Measurements from ENCODE around the gene IFRD2.
A peak's percentile ranks its signal among the peaks of the same experiment; 100 is the strongest.
"Not testable (repeated sequence)": the region's sequence is repeated elsewhere in the genome, so short reads cannot be mapped to it uniquely, and the experiment has no call there.

The IFRD2 gene

DNA sequence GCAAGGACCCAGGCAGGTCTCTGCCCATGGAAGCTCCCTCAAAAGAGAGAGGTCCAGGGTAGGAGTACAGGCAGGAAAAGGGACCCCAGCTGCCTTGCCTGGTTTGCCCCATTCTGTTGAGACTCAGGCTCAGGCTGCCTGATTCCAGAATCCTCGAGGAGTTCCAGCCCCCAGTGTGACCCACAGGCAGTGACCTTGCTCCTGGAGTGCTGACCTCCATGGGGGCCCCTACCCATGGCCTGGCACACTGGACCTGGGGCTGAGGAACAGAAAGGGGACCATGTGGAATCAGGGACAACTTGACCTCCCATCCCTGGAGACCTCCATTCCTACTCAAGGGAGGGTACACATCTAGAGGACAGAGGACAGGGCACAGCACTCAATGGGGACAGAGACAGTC is 26.7 kb downstream of the IFRD2 start:
- DNase-seq = no peak

DNA sequence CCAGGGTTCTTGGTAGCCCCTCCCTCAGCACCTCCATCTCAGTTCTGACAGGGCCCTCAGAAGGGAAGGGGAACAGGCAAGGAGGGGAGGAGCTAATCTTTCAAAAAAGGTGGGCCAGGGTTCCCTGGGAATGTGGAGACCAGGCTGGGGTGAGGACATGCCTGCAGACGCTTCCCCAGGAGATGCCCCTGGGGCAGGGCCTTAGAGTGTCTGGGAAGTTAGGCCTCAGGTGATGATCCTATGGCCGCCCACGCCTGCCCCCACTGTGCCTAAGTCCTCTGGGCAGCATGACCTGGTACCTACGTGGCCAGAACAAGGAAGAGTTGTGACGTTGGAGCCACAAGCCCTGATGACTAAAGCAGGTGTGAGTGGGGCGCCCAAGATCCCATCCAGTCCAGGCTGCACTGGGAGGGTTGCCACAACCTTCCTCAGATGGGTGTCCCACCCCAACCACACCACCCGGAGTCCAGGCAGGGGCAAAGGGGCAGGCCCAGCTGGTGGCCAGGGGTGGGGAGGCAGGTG is 27.2 kb downstream of the IFRD2 start:
- no peak for DNase-seq

DNA sequence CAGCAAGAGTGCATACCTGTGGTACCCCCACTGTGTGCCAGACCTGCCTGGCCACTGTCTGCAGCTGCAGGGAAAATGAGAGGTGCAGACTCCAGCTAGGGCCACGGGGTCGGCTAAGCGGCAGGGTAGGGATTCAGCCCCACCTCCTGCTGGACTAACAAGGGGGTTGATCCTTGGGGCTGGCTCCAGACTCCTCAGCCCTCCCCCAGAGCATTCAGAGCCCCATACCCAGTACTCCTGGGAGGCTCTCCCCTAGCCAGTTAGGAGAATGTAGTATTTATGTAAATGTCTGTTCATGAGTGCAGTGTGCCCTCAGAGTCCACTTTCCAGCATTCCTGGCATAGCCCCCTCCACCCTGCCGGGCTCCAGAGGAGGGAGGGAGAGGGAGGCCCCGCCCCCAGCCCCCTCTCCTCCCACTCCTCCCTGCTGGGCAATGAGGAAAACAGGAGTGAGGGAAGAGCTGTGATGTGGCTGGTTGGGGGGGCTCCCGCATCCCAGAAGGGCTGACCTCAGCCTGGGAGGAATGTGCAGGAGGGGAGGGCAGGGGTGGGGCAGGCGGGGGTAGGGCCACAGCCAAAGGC is 27.8 kb downstream of the IFRD2 start:
- DNase-seq = no peak

DNA sequence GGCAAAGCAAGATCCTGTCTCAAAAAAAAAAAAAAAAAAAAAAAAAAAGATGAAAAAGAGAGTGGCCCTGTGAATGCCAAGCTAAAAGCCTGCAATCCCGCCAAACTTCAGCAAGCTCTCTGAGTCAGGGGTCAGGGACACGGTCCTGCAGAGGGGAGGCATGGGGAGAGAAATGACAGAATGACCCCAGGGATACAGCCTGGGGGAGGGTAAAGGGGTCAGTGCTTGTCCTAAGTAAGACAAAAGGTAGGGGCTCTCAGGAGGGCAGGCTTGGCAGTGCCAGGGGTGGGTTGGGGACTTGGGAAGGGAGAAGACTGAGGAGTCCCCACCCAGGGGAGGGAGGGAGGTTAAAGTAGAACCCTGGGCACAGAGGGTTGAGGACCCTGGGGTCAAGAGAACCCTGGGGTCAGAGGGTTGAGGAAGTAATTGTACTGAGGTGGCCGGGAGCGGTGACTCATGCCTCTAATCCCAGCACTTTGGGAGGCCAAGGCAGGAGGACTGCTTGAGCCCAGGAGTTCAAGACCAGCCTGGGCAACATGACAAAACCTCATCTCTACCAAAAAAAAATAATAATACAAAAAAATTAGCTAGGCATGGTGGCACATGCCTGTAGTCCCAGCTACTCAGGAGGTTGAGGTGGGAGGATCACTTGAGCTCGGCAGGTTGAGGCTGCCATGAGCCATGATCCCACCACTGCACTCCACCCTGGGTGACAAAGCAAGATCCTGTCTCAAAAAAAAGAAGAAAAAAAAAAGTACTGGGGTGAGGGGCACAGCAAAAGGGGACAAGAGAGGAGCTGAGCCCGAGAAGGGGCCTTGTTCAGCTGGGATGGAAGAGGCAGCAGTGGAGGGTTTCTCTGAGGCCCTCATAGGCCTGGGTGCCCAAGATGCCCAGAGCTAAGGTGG is 28.5 kb downstream of the IFRD2 start:
- no peak for DNase-seq

DNA sequence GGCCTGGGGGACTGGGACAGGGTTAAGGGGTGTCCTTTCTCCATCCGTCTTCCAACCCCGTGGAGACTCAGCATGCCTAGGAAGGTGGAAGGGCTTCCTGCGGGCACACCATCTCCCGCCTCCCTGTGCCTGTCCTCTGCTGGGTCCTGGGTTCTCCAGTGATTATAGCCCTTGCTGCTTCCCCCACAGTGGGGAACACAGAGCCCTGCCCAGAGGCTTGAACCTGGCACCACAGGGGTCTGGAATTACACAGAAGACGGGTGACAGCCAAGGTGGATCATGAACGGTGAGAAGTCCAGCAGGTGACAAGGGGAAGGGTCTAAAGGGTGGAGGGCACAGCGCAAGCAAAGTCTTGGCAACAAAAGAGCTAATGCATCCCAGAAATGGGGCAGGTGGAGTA is 29.5 kb downstream of the IFRD2 start:
- no peak for DNase-seq

DNA sequence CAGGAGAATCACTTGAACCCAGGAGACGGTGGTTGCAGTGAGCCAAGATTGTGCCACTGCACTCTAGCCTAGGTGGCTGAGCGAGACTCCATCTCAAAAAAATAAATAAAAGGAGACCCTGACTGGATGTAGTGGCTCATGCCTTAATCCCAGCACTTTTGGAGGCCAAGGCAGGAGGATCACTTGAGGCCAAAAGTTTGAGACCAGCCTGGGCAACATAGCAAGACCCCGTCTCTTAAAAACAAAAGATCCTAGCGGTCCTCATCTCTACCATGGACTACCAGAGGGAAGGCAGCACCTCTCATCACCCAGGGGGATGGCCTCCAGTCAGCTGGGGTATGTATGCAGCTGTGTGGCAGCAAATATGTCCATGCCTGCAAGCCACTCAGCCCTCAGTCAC is 30.0 kb downstream of the IFRD2 start:
- DNase-seq = not testable (repeated sequence)

DNA sequence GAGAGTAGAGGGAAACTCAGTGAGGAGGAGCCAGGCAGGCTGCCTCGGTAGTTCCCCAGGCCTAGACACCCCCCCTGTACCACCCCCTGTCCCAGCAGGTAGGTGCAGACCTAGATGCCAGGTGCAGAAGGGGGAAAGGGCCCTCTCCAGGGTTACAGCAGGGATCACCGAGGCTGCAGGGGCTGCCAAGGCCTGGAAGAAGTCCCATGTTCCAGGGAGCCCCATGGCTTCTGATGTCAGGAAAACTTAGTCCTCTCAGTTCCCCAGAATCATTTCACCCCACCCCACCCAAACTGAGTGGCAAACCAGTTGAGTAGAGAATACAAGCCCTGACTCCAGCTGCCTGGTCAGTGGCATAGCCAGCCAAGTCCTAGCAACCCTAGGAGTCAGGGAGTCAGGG is 30.7 kb downstream of the IFRD2 start:
- no peak for DNase-seq

DNA sequence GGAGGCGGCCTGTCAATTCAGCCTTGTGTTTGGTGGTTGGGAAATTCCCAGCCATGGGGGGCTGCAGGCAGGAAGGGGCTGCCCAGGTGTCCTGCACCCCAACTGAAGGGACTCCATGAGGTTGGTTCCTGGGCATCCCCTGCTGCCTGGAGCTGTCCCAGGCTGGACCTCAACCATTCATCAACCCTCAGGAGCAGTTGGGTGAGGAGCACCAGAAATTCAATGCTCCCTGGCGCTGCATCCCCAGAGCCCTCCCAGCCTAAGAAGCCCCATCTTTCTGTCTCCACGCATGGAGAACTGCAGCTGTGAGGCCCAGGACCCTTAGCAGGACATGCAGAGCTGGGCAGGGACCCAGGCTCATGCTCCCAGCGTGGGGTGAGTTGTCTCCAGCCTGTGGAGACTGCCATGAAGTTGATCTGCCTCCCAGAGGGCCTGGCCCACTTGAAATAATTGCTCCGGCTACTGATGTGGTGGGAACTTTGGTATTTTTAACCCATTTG is 31.2 kb downstream of the IFRD2 start:
- no peak for DNase-seq

DNA sequence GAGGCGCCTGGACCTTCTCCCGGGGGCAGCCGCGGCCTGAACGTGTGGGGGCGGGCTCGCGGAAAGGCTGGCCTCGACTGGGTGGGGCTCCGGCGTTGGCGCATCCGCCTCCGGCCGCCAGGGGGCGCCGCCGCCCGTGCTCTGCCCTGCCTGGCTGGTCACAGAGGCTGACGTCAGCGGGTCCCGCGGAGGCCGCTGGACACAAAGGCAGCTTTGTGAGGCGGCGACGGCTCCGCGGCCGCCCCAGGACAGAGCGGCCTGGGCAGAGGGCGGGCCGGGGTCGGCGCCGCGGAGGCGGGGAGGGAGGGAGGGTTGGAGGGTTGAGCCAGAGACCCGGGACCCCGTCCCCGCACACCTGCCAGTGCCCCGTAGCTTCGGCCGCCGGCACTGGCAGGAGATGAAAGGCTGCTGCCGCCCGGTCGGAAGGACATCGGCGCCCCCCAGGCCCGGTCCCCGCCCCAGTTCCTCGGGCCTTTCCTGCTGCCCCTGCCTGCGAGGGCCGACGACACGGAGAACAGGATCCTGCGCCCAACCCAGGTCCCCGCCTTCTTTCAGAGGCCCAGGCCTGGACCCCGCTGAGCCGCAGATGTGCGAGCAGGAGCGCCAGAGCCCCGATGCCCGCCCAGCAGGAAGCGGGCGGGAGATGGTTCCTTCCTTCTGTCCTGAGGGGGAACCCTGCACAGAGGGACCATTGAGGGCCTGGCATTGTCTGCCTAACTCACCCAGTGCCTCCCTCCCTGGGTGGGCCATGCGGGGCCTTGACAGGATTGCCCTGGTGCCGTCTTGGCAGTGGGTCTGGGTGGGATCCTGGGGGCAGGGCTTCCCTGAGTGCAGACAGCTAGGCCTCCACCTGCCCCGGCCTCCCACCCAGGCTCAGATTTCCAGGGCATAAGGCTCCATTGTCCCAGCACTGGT is 31.9 kb downstream of the IFRD2 start:
- DNase-seq = peak; percentile 69

DNA sequence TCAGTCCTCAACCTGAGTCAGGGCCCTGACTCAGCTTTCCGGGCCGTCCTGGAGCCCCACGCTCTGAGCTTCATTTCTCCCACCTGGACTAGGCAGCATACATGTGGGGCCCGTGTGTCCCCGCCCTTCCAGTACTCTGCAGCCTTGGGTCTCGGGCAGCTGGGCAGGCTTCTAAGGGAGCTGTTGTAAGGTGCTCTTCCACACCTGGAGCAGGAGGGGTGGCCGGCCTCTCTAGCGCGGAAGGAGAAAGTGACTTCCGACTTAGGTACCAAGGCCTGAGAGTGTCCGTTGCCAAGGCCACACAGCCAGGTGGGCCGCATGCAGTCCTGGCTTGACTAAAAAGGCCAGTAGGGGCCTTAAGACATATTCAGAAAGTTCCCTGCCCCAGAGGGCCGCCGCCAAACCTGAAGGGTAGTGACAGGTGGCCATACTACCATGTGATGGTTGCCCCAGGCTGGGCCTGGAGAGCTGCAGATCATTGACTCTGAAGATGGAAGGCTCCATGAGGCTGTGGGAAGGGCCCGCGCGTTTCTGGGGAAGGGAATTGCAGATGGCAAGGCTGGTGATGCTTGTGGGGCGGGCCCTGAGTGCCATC is 32.7 kb downstream of the IFRD2 start:
- no peak for DNase-seq

DNA sequence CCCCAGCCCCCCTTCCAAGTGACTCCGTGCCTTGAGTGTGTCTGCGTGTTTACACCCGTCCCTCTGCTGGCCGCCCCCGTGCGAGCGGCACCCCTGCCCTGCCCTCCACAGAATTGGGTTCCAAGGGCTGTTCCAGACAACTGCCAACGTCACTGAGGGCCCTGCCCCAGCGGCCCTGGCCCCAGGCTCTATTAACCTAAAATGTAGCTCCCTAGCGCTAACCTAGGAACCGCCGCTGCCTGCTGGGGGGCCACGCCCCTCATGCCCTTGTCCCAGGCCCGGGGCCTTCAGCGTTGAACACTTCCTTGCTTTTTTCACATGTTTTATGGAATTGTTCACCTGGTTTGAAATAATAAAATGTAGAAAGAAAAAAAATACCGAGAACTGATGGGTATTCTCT is 33.2 kb downstream of the IFRD2 start:
- no peak for DNase-seq

DNA sequence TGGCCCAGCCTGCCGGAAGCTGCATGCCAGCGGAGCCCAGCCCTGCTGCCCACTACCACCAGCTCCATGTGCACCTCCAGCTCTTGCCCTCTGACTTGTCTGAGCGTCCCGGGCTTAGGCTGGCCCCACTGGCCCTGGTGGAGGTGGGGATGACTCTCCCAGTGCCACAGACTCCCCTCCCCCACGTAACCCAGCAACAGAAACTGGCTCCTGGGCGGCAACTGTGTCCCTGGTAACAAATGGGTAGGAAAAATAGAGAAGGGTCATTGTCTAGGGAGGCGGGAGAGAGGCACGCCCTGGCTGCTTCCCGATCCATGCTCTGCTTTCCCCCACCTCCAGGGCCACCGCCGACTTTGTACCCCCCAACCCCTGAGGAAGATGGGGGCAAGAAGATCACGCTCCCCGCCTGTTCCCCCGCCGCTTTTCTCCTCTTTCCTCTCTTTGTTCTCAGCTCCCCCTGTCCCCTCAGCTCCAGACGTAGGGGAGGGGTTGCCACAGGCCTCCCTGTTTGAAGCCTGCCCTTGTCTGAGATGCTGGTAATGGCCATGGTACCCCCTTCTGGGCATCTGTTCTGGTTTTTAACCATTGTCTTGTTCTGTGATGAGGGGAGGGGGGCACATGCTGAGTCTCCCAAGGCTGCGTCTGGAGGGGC is 34.1 kb downstream of the IFRD2 start:
- no peak for DNase-seq

DNA sequence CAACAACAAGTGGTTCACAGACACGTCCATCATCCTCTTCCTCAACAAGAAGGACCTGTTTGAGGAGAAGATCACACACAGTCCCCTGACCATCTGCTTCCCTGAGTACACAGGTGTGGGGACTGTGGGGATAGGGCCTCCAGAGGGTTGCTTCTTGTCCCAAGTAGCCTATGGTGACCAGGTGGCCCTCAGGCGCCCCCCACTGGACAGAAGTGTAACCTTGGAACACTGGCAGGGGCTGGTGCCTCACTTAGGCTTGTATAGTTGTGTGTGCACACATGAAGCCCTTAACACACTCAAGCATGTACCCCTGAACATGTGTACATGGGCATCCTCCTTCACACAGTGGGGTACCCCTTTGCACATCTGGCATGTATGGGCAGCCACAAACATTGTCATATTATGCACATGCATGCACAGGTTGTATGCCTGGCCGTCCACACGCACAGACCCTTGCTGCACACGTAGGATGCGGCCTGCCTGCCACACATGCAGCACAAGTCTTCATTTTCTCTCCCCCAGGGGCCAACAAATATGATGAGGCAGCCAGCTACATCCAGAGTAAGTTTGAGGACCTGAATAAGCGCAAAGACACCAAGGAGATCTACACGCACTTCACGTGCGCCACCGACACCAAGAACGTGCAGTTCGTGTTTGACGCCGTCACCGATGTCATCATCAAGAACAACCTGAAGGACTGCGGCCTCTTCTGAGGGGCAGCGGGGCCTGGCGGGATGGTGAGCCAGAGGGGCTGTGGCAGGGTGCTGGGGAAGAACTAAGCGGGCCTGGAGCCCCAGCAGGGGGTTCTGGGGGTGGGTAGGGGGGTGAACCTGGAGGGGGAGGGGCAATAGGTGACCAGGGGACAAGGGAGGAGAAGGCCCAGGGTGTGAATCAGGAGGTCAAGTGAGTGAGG is 35.0 kb downstream of the IFRD2 start:
- DNase-seq = no peak

DNA sequence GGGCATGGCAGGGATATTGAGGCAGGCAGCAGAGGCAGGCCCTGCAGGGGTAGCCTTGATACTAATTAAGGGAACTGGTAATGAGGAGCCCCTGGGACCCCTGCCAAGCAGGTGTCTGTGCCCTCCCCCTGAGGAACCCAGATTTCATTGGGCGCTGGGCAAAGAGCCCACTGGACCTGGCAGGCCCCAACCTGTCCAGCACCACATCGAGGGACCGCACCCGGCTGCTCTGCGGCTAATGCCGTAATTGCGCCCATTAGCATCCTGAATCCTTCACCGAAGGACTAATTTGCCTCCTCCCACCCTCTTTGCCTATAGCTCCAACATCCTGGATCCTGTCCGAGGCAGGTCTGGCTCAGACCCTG is 37.0 kb downstream of the IFRD2 start:
- no peak for DNase-seq

DNA sequence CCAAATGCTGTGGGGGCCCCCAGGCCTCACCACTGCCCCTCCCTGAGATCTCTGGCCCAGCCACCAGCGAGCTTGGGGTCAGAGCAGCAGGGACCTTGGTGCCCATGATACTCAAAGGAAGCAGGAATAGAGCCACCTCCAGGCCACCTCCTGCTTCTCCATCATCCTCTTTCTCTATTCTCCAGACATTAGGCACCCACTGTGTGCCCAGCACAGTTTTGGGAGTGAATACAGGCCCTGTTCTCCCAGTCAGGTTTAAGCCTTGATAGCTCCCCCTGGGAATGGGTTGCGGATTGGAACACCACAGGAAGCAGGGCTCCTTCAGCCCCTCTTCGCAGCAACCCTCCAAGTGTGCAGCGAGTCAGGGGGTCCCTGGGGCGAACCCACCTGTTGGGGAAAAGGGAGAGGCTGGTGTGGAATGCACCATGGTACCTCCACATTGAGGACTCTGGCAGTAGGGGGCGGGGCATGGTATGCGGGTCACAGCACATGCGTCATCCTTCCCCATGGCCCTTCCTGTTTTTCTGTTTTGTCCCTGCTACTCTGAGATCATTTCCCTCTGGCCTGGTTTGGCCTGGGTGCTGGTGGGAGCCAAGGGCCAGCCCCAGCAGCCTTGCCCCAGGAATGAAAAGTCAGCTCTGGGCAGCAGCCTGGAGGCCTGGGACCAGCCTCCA is 37.5 kb downstream of the IFRD2 start:
- no peak for DNase-seq

DNA sequence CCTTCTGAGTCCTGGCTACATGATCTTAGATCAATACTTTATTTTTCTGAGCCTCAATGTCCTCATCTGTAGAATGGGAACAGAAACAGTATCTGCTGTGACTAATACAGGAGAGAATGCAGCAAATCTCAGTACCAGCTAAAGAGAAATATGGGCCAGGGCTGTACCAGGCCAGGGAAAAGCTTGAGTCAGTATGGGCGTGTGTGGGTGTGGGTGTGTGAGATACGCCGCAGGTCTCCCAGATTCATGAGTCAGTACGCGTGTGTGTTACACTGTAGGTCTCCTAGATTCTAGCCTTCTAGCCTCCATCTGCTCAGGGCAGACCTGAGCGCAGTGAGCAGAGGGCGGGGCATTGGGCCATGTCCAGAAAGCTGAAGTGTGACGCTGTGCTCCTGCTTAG is 41.0 kb downstream of the IFRD2 start:
- no peak for DNase-seq

DNA sequence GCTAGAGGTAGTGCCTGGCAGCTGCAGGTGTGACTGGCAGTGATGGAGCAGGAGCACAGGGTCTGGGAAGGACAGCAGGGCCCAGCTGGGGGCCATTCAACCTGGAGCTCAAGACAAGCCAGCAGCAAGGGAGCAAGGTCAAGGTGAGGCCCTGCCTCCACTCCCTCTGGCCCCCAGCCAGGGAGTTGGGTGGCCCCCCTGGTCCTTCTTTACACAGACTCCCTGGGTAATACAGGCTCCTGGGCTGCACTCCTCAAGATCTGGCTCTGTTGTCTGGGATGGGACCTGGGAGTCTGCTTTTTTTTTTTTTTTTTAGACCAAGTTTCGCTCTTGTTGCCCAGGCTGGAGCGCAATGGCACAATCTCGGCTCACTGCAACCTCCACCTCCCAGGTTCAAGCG is 41.7 kb downstream of the IFRD2 start:
- no peak for DNase-seq

DNA sequence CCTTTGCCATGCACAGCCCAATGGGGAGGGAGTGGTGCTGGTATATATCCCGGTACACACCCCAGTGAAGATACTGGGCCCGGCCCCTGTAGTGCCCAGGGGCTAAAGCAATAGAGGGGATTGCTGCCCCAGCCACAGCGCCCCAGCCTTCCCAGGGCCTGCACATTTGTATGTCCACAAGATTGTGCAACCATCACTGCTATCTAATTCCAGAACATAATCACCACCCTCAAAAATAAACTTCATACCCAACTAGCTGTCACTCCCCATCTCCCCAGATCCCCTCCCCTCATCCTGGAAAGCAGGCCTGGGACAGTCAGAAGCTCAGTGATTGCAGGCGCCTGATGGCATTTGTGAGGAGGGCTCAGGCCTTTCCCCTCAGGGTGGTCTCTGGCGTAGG is 42.8 kb downstream of the IFRD2 start:
- no peak for DNase-seq

DNA sequence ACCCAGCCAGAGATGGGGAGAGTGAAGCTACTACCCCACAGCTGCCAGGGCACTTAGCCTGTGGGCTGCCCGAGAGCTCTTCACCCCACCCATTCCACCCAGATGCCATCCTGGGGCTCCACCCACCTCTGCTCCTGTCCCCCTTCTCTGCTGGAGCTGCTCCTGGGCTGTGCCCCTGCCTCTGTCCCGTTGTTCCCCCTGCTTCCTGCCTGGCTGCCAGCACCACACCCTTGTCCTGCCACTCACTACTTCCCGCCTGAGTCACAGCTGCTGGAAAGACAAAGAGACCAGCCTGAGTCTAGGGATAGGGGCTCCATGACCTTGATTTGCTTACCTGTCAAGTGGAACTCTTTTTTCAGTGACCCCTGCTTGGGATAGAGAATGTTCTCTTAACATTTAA is 43.8 kb downstream of the IFRD2 start:
- DNase-seq = no peak

DNA sequence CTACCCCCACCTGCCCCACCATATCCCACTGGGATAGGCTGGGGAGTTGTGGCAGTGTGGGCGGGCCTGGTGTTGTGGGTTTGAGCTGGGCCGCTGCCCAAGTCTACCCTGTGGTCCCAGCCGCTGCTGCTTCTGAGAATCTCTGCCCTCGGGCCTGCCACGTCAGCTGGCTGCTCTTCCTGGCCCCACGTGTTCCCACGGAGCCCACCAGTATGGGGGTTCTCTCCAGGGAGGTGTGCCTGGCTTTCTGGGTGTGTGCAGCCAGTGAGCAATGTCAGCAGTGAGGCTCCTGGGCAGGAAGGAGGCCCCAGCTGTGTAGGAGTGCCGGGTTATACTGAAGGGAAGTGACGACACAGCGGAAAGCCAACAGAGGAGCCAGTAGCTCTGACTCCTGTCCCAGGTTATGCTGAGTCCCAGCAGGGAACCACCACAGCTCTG is 45.7 kb downstream of the IFRD2 start:
- DNase-seq = peak; percentile 74

Measured in activated T-cell treated with anti-CD3 and anti-CD28 coated beads for 4 hours (primary cell).